HEK293T (cell line): Measurements from ENCODE around the gene CYGB.
A peak's percentile ranks its signal among the peaks of the same experiment; 100 is the strongest.

Source experiments
- CTCF ChIA-PET: fragments of 350-600 bp; formaldehyde crosslinking; extraction: SDS; loops from one replicate; lab custom pipeline; 2021; ENCODE audit warnings: antibody characterized with exemption, inconsistent platforms; lab: Yijun Ruan, JAX
- POLR2A ChIA-PET: fragments of 350-600 bp; formaldehyde crosslinking; extraction: SDS; loops from one replicate; lab custom pipeline; 2020; ENCODE audit warnings: antibody characterized with exemption, inconsistent platforms; lab: Yijun Ruan, JAX
- DNase-seq: peaks from one replicate; pipeline ENCODE4 v3.0.0; 2012; ENCODE audit warnings: mixed read lengths; ENCODE audit errors: extremely low spot score
- ARNT ChIP-seq: fragments of 450-650 bp; IDR thresholded peaks from 2 replicates; pipeline ENCODE4 v1.6.1; 2017; ENCODE audit warnings: mild to moderate bottlenecking
- BHLHE40 ChIP-seq: fragments of 450-650 bp; IDR thresholded peaks from 2 replicates; pipeline ENCODE4 v1.6.1; 2016; ENCODE audit warnings: mild to moderate bottlenecking, moderate library complexity, borderline replicate concordance
- CTBP1 ChIP-seq: fragments of 450-650 bp; IDR thresholded peaks from 2 replicates; pipeline ENCODE4 v1.6.1; 2016; ENCODE audit warnings: borderline replicate concordance
- ELF4 ChIP-seq: fragments of 450-650 bp; IDR thresholded peaks from 2 replicates; pipeline ENCODE4 v1.6.1; 2017; ENCODE audit warnings: antibody characterized with exemption
- FOXA1 ChIP-seq: fragments of 450-650 bp; IDR thresholded peaks from 2 replicates; pipeline ENCODE4 v1.6.1; 2016; ENCODE audit warnings: mild to moderate bottlenecking
- FOXK2 ChIP-seq: fragments of 450-650 bp; IDR thresholded peaks from 2 replicates; pipeline ENCODE4 v1.6.1; 2016; ENCODE audit warnings: mild to moderate bottlenecking
- FOXM1 ChIP-seq: fragments of 450-650 bp; IDR thresholded peaks from 2 replicates; pipeline ENCODE4 v1.6.1; 2017; ENCODE audit warnings: mild to moderate bottlenecking, borderline replicate concordance
- HDGF ChIP-seq: fragments of 450-650 bp; IDR thresholded peaks from 2 replicates; pipeline ENCODE4 v1.6.1; 2017; ENCODE audit warnings: antibody characterized with exemption, borderline replicate concordance
- L3MBTL2 ChIP-seq: fragments of 450-650 bp; conservative IDR thresholded peaks from 2 replicates; pipeline ENCODE4 v1.6.1; 2016; ENCODE audit warnings: mild to moderate bottlenecking
- LEF1 ChIP-seq: fragments of 450-650 bp; IDR thresholded peaks from 2 replicates; pipeline ENCODE4 v1.6.1; 2017; ENCODE audit warnings: mild to moderate bottlenecking, borderline replicate concordance
- NFRKB ChIP-seq: fragments of 450-650 bp; IDR thresholded peaks from 2 replicates; pipeline ENCODE4 v1.6.1; 2016; ENCODE audit warnings: mild to moderate bottlenecking, moderate library complexity
- PKNOX1 ChIP-seq: fragments of 450-650 bp; IDR thresholded peaks from 2 replicates; pipeline ENCODE4 v1.6.1; 2016
- SP1 ChIP-seq: fragments of 450-650 bp; IDR thresholded peaks from 2 replicates; pipeline ENCODE4 v1.6.1; 2017
- SUZ12 ChIP-seq: fragments of 450-650 bp; IDR thresholded peaks from 2 replicates; pipeline ENCODE4 v1.6.1; 2016; ENCODE audit warnings: mild to moderate bottlenecking
- TARDBP ChIP-seq: fragments of 450-650 bp; IDR thresholded peaks from 2 replicates; pipeline ENCODE4 v1.6.1; 2016
- ZNF384 ChIP-seq: fragments of 450-650 bp; IDR thresholded peaks from 2 replicates; pipeline ENCODE4 v1.6.1; 2016

Gene CYGB

GRCh38 chr17:76537578-76538280 is at the start of gene CYGB:
TSS of gene CYGB (minus strand) at chr17:76537709. CDS start at chr17:76537542, 167 bp downstream.
- TF ChIP-seq L3MBTL2 (no peak), PKNOX1 (no peak), FOXA1 (no peak), BHLHE40 (no peak), NFRKB (no peak), HDGF (no peak), CTBP1 (no peak), LEF1 (no peak), ELF4 (no peak), SUZ12 (no peak), ARNT (no peak), FOXK2 (no peak), SP1 (no peak), TARDBP (no peak), ZNF384 (no peak)
- ChIA-PET CTCF (no interaction called here), POLR2A (interaction anchor here (4.0 kb wide), 1 partner anchor 20 kb away, joined by 17 read pairs; no protein-coding TSS in a partner anchor)
- DNase-seq, result no peak

DNA sequence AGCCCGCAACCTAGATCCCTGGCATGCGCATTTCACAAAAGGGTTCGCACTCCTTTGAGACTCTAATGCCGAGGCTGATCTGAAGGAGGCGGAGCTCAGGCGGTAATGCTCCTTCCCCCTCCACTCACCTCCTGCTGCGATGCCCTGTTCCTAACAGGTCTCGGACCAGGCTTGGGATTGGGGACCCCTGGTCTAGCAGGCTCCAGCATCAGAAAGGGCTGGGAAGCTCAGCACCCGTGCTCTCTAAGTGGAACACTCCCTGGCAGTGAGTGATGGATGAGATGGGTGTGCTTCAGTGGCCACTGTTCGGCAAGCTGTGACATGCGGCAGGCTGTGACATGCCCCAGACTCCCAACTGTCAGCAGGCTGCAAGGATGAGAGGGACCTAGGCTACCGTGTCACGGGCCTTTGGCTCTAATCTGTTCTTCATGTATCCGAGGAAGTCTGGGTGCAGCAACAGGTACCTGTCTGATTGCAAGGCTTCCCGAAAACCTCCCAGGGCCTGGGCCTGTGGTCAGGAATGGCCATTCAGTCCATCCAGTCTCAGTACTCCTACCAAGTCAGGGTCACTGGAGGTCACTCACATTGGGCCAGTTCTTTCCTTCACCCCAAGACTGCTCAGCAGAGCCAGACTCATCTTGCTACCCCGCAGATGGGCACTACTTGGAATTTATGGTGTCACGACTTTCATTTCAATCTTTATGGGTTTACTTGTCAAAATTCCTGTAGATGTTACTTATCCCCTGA is 49.4 kb upstream of the CYGB start:
- ChIA-PET POLR2A (interaction anchor here (0.6 to 2.2 kb wide), 7 partner anchors 9 to 153 kb away, joined by 3 to 20 read pairs (median 5); partner anchors contain the start of gene SRSF2), CTCF (interaction anchor here (1.2 to 2.0 kb wide), 3 partner anchors 11 to 37 kb away, joined by 5 to 8 read pairs (median 5); no protein-coding TSS in a partner anchor)
- TF ChIP-seq PKNOX1 (peak; percentile 91), FOXM1 (no peak), SP1 (no peak)
- DNase-seq, result no peak

GRCh38 chr17:76585649-76586593 is 48.4 kb upstream of the CYGB start, which contains the start of gene ST6GALNAC2:
TSS of gene ST6GALNAC2 (minus strand) at chr17:76585860. CDS start at chr17:76585808, 52 bp downstream.
- TF ChIP-seq LEF1, result 0 out of 2 replicates have a peak, but pooled peaks have one; percentile 50
- no peak for TF ChIP-seq CTBP1
- ChIA-PET POLR2A (interaction anchor here (0.6 to 2.2 kb wide), 8 partner anchors 8 to 151 kb away, joined by 3 to 20 read pairs (median 4); partner anchors contain the start of gene SRSF2), CTCF (interaction anchor here (1.0 to 2.0 kb wide), 4 partner anchors 8 to 38 kb away, joined by 3 to 8 read pairs (median 5); no protein-coding TSS in a partner anchor)
- peak; percentile 66 for DNase-seq

- no peak for DNase-seq
- ChIA-PET CTCF (interaction anchor here (1.0 to 2.0 kb wide), 2 partner anchors 9 to 39 kb away, joined by 3 to 8 read pairs; no protein-coding TSS in a partner anchor), POLR2A (interaction anchor here (0.6 to 2.4 kb wide), 8 partner anchors 10 to 111 kb away, joined by 3 to 20 read pairs (median 5); no protein-coding TSS in a partner anchor)
- TF ChIP-seq HDGF, result no peak
- TF ChIP-seq BHLHE40, result no peak
- no peak for TF ChIP-seq ZNF384
- TF ChIP-seq ARNT, result no peak
- no peak for TF ChIP-seq FOXM1
- no peak for TF ChIP-seq LEF1
- TF ChIP-seq ELF4, result no peak
- TF ChIP-seq NFRKB, result no peak
- no peak for TF ChIP-seq TARDBP
- TF ChIP-seq CTBP1, result no peak
- TF ChIP-seq SUZ12, result no peak
- TF ChIP-seq FOXA1, result no peak
- TF ChIP-seq SP1, result no peak
- no peak for TF ChIP-seq L3MBTL2
Observed at GRCh38 chr17:76585033-76585648, 47.6 kb upstream of the CYGB start.

GRCh38 chr17:76584427-76585032 is 47.0 kb upstream of the CYGB start:
- DNase-seq, result no peak
- ChIA-PET CTCF (no interaction called here), POLR2A (interaction anchor here (0.8 to 2.4 kb wide), 4 partner anchors 10 to 320 kb away, joined by 3 to 11 read pairs (median 5); no protein-coding TSS in a partner anchor)
- TF ChIP-seq FOXM1 (no peak), ZNF384 (no peak), FOXK2 (no peak), SUZ12 (no peak), BHLHE40 (no peak), HDGF (no peak), CTBP1 (no peak), TARDBP (no peak)
